ENCODE results near the gene COL4A4.

Gene COL4A4

GRCh38 chr2:227058888-227059399 is 105.1 kb downstream of the COL4A4 start:
- Histone ChIP-seq H3K4me1 (ENCODE audit: control insufficient read depth, insufficient read depth, low read length, poor library complexity, severe bottlenecking) (no peaks in the 10 kb centered on the region), H3K27ac (ENCODE audit: low read depth, low read length, severe bottlenecking) (no peak overlapping the region), H3K36me3 (ENCODE audit: control insufficient read depth, insufficient read depth, low read length) (no peaks in the 10 kb centered on the region), H3K4me3 (ENCODE audit: extremely low read depth, insufficient read depth, low read length, poor library complexity, severe bottlenecking) (no peak overlapping the region), H3K9me3 (ENCODE audit: control insufficient read depth, low read length) (no peaks in the 10 kb centered on the region)
- WGBS, 2 experiments (ENCODE audit: insufficient coverage in 2 of 2): 90 to 96% methylated on average over 5 of the region's 5 CpGs

- H3K27ac ChIP-seq (ENCODE audit: low read depth, low read length, severe bottlenecking): no peak overlapping the region
- 60% methylated on average over 1 of the region's 3 CpGs; no CpG with 5 or more reads in 1 of the 2 experiments for WGBS, 2 experiments (ENCODE audit: insufficient coverage in 2 of 2)
- H3K4me3 ChIP-seq (ENCODE audit: extremely low read depth, insufficient read depth, low read length, poor library complexity, severe bottlenecking): no peak overlapping the region
- H3K4me1 ChIP-seq (ENCODE audit: control insufficient read depth, insufficient read depth, low read length, poor library complexity, severe bottlenecking): no peaks in the 10 kb centered on the region
- no peaks in the 10 kb centered on the region for H3K36me3 ChIP-seq (ENCODE audit: control insufficient read depth, insufficient read depth, low read length)
- no peaks in the 10 kb centered on the region for H3K9me3 ChIP-seq (ENCODE audit: control insufficient read depth, low read length)
These were observed 106.1 kb downstream of the COL4A4 start for GRCh38 chr2:227057743-227058447.

DNA sequence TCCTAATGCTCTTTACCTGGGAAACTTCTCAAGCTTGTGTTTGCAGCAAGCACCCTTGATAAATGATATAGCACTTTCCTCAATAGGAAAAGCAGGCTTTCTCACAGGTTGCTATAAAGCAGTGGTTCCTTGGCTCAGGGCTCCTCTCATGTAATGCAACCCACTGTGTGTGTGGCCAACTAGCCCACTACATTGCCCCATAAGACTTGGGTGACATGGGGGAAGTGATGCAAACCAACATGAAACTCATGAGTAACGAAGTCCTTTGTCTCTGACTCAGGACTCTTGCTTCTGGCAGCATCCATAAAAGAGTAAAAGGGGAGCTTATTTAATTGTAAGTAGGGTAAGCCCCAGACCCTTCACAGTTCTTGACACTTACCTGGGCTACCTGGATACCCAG is 106.9 kb downstream of the COL4A4 start:
- Histone ChIP-seq H3K27ac (ENCODE audit: low read depth, low read length, severe bottlenecking) (no peak overlapping the region), H3K36me3 (ENCODE audit: control insufficient read depth, insufficient read depth, low read length) (no peaks in the 10 kb centered on the region), H3K9me3 (ENCODE audit: control insufficient read depth, low read length) (no peaks in the 10 kb centered on the region), H3K4me3 (ENCODE audit: extremely low read depth, insufficient read depth, low read length, poor library complexity, severe bottlenecking) (no peak overlapping the region), H3K4me1 (ENCODE audit: control insufficient read depth, insufficient read depth, low read length, poor library complexity, severe bottlenecking) (no peaks in the 10 kb centered on the region)
- WGBS, 2 experiments (ENCODE audit: insufficient coverage in 2 of 2): 80 to 100% methylated on average over 1 of the region's 1 CpG

- Histone ChIP-seq H3K36me3 (ENCODE audit: control insufficient read depth, insufficient read depth, low read length) (no peaks in the 10 kb centered on the region), H3K27ac (ENCODE audit: low read depth, low read length, severe bottlenecking) (no peak overlapping the region), H3K4me1 (ENCODE audit: control insufficient read depth, insufficient read depth, low read length, poor library complexity, severe bottlenecking) (no peaks in the 10 kb centered on the region), H3K9me3 (ENCODE audit: control insufficient read depth, low read length) (no peaks in the 10 kb centered on the region), H3K4me3 (ENCODE audit: extremely low read depth, insufficient read depth, low read length, poor library complexity, severe bottlenecking) (no peak overlapping the region)
- WGBS, 2 experiments (ENCODE audit: insufficient coverage in 2 of 2): 80% methylated on average over 1 of the region's 1 CpG
These were observed 110.0 kb downstream of the COL4A4 start for GRCh38 chr2:227054006-227054405.

GRCh38 chr2:227052879-227053278 is 111.1 kb downstream of the COL4A4 start:
- 86 to 89% methylated on average over 4 of the region's 6 CpGs for WGBS, 2 experiments (ENCODE audit: insufficient coverage in 2 of 2)
- Histone ChIP-seq H3K9me3 (ENCODE audit: control insufficient read depth, low read length) (no peaks in the 10 kb centered on the region), H3K4me3 (ENCODE audit: extremely low read depth, insufficient read depth, low read length, poor library complexity, severe bottlenecking) (no peak overlapping the region)

DNA sequence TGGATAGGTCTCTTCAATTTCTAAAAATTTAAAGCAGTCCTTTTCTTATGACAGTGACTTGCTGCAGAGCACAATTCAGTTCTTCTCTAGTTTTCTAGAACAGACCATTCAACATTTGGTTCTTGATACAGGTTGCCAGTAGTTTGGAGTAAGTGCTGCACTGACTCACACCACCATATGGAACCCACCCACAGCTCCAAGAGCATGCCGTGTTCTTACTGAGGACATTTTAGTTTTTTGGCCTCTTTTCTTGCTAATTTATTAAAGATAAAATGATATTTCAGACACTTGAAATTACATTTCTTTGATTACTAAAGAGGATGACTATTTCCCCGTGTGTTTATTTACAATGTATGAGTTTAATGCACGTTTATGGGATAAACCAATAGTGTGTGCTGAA is 120.0 kb downstream of the COL4A4 start:
- H3K4me1 ChIP-seq (ENCODE audit: control insufficient read depth, insufficient read depth, low read length, poor library complexity, severe bottlenecking): no peaks in the 10 kb centered on the region
- H3K27ac ChIP-seq (ENCODE audit: low read depth, low read length, severe bottlenecking): no peak overlapping the region
- no peaks in the 10 kb centered on the region for H3K36me3 ChIP-seq (ENCODE audit: control insufficient read depth, insufficient read depth, low read length)
- no peak overlapping the region for H3K4me3 ChIP-seq (ENCODE audit: extremely low read depth, insufficient read depth, low read length, poor library complexity, severe bottlenecking)
- WGBS, 2 experiments (ENCODE audit: insufficient coverage in 2 of 2): no CpG with 5 or more reads among the region's 3 CpGs
- H3K9me3 ChIP-seq (ENCODE audit: control insufficient read depth, low read length): no peaks in the 10 kb centered on the region

More at GRCh38 chr2:227052879-227053278, 111.1 kb downstream of the COL4A4 start:
- H3K27ac ChIP-seq (ENCODE audit: low read depth, low read length, severe bottlenecking): no peak overlapping the region
- H3K36me3 ChIP-seq (ENCODE audit: control insufficient read depth, insufficient read depth, low read length): no peaks in the 10 kb centered on the region
- H3K4me1 ChIP-seq (ENCODE audit: control insufficient read depth, insufficient read depth, low read length, poor library complexity, severe bottlenecking): no peaks in the 10 kb centered on the region

GRCh38 chr2:227038550-227039189 is 125.3 kb downstream of the COL4A4 start:
- Histone ChIP-seq H3K4me1 (ENCODE audit: control insufficient read depth, insufficient read depth, low read length, poor library complexity, severe bottlenecking) (no peaks in the 10 kb centered on the region), H3K27ac (ENCODE audit: low read depth, low read length, severe bottlenecking) (no peak overlapping the region), H3K9me3 (ENCODE audit: control insufficient read depth, low read length) (no peaks in the 10 kb centered on the region), H3K36me3 (ENCODE audit: control insufficient read depth, insufficient read depth, low read length) (no peaks in the 10 kb centered on the region), H3K4me3 (ENCODE audit: extremely low read depth, insufficient read depth, low read length, poor library complexity, severe bottlenecking) (no peak overlapping the region)
- no CpG with 5 or more reads among the region's 1 CpG for WGBS, 2 experiments (ENCODE audit: insufficient coverage in 2 of 2)

DNA sequence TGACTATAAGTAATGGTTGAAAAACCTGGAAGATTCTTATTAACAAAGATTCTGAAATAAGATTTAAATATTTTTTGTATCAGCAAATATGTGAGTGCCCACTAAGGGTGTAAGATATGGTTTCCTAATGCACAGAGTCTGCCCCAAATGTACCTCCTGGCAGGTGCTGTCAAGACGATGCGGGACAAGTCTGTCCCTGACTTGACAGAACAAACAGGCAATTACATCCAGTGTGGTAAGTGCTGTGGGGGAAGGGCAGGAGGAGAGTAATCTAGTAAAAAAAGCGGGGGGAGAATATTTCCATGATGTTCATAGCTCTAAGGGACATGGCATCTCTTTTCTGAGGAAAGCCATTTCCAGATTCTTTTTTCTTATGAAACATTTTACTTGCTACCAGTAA is 127.5 kb downstream of the COL4A4 start:
- WGBS, 2 experiments (ENCODE audit: insufficient coverage in 2 of 2): 81 to 100% methylated on average over 1 to 2 of the region's 3 CpGs
- Histone ChIP-seq H3K4me3 (ENCODE audit: extremely low read depth, insufficient read depth, low read length, poor library complexity, severe bottlenecking) (no peak overlapping the region), H3K36me3 (ENCODE audit: control insufficient read depth, insufficient read depth, low read length) (no peaks in the 10 kb centered on the region), H3K4me1 (ENCODE audit: control insufficient read depth, insufficient read depth, low read length, poor library complexity, severe bottlenecking) (no peaks in the 10 kb centered on the region), H3K9me3 (ENCODE audit: control insufficient read depth, low read length) (no peaks in the 10 kb centered on the region), H3K27ac (ENCODE audit: low read depth, low read length, severe bottlenecking) (no peak overlapping the region)

GRCh38 chr2:227035711-227036367 is 128.2 kb downstream of the COL4A4 start:
- H3K4me3 ChIP-seq (ENCODE audit: extremely low read depth, insufficient read depth, low read length, poor library complexity, severe bottlenecking): no peak overlapping the region
- H3K27ac ChIP-seq (ENCODE audit: low read depth, low read length, severe bottlenecking): peak overlapping the region; percentile 25
- H3K9me3 ChIP-seq (ENCODE audit: control insufficient read depth, low read length): no peaks in the 10 kb centered on the region
- WGBS, 2 experiments (ENCODE audit: insufficient coverage in 2 of 2): 76 to 83% methylated on average over 2 to 4 of the region's 7 CpGs
- H3K4me1 ChIP-seq (ENCODE audit: control insufficient read depth, insufficient read depth, low read length, poor library complexity, severe bottlenecking): no peaks in the 10 kb centered on the region
- H3K36me3 ChIP-seq (ENCODE audit: control insufficient read depth, insufficient read depth, low read length): no peaks in the 10 kb centered on the region

DNA sequence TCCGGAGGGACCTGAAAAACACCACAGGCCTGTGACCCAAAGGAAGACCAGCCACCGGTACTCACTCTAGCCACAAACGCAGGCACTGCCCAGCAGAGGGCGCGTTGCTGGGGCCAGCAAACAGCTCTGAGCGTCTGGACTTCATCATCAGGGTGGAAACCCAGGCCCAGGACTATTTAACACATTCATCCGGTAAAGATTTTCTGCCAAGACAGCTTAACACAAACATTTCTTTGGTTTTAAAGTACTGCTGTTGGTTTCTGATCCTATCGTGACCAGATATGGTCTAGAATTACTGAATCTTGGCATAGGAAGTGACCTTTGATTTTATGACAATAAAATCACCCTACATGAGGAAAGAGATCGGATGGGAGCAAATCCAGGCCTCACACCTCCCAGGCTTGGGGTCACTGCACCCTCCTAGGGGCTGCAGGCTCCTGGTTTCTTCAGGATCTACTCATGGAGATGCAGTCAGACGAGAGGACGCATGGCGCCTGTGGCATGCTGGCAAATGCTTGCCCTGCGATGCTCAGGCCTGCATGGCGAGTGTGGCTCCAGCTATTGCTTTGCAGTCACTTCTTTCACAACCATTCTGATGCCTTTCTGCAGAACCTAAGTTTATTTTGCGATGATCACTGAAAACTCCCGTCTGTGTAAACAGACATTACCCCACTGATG is 130.4 kb downstream of the COL4A4 start:
- Histone ChIP-seq H3K4me1 (ENCODE audit: control insufficient read depth, insufficient read depth, low read length, poor library complexity, severe bottlenecking) (no peaks in the 10 kb centered on the region), H3K4me3 (ENCODE audit: extremely low read depth, insufficient read depth, low read length, poor library complexity, severe bottlenecking) (no peak overlapping the region), H3K36me3 (ENCODE audit: control insufficient read depth, insufficient read depth, low read length) (no peaks in the 10 kb centered on the region), H3K9me3 (ENCODE audit: control insufficient read depth, low read length) (no peaks in the 10 kb centered on the region), H3K27ac (ENCODE audit: low read depth, low read length, severe bottlenecking) (no peak overlapping the region)
- 55 to 63% methylated on average over 13 of the region's 16 CpGs for WGBS, 2 experiments (ENCODE audit: insufficient coverage in 2 of 2)
